Panc1 (cell line): Measurements from ENCODE around the gene SCUBE2. TPM values are rescaled to one million over a fixed set of nuclear protein-coding genes. Genes with fewer than 3 reads are reported as not detected.

Experiments
- ATAC-seq: fragments of 200-7000 bp; cut with Tn5 transposase; 2 replicates; pipeline ENCODE4 v1.9.1; 2020; ENCODE audit warnings: mild to moderate bottlenecking, moderate library complexity
- BruUV-seq: library from RNA; stranded (reverse); fragments of 400-500 nt; replicated peaks from 2 replicates; lab custom pipeline; 2021; lab: Mats Ljungman, UMichigan
- CTCF ChIA-PET: fragments of 300-600 bp; sonication (Branson Sonifier 250); formaldehyde crosslinking; loops from one replicate; lab custom pipeline; 2022; ENCODE audit warnings: antibody characterized with exemption; lab: Charles Lee
- POLR2A ChIA-PET: fragments of 300-600 bp; sonication (Branson Sonifier 250); formaldehyde crosslinking; loops from one replicate; lab custom pipeline; 2022; ENCODE audit warnings: antibody characterized with exemption; lab: Charles Lee
- DNase-seq: peaks from one replicate; pipeline ENCODE4 v3.0.0-alpha.2; 2010; ENCODE audit warnings: low read depth, low spot score
- H3K27ac ChIP-seq: 2 replicates; pipeline ENCODE4 v1.5.1; 2011; ENCODE audit warnings: mild to moderate bottlenecking, low read length, inconsistent platforms
- H3K27me3 ChIP-seq: fragments of 200-500 bp; sonication (Bioruptor generic); 2 replicates; pipeline ENCODE4 v1.6.0; 2014; ENCODE audit warnings: low read length, inconsistent platforms; ENCODE audit not compliant: control insufficient read depth, insufficient read depth
- H3K36me3 ChIP-seq: fragments of 200-500 bp; sonication (Bioruptor generic); 2 replicates; pipeline ENCODE4 v1.5.1; 2014; ENCODE audit warnings: inconsistent platforms, mild to moderate bottlenecking, low read length, moderate library complexity; ENCODE audit not compliant: control insufficient read depth, insufficient read depth
- H3K4me1 ChIP-seq: 2 replicates; pipeline ENCODE4 v1.5.1; 2011; ENCODE audit warnings: inconsistent platforms, mild to moderate bottlenecking, low read length, moderate library complexity; ENCODE audit not compliant: control insufficient read depth, insufficient read depth
- H3K4me3 ChIP-seq, 2 experiments: 2 replicates each; pipeline ENCODE4 v1.5.1; 2011 to 2012; ENCODE audit warnings: low read depth in 2 of 2, low read length in 2 of 2, mild to moderate bottlenecking in 2 of 2, inconsistent platforms in 1 of 2, moderate library complexity in 1 of 2
- H3K9me3 ChIP-seq: fragments of 200-500 bp; sonication (Bioruptor generic); 2 replicates; pipeline ENCODE4 v1.5.1; 2014; ENCODE audit warnings: low read depth, mild to moderate bottlenecking, inconsistent platforms, low read length, moderate library complexity; ENCODE audit not compliant: control insufficient read depth, insufficient read depth
- POLR2AphosphoS5 ChIP-seq: IDR thresholded peaks from 2 replicates; pipeline ENCODE4 v1.6.1; 2012; ENCODE audit warnings: mild to moderate bottlenecking, low read depth, low read length, moderate library complexity
- SIN3A ChIP-seq: IDR thresholded peaks from 2 replicates; pipeline ENCODE4 v1.6.1; 2012; ENCODE audit warnings: low read depth, mild to moderate bottlenecking, low read length, moderate library complexity, borderline replicate concordance; ENCODE audit not compliant: insufficient read depth
- TCF7L2 ChIP-seq: IDR thresholded peaks from 2 replicates; pipeline ENCODE4 v1.6.1; 2011; ENCODE audit warnings: mild to moderate bottlenecking, low read depth, low read length, inconsistent platforms
- in situ Hi-C: cut with HindIII; loops from 2 replicates; pipeline ENCODE4 v1.10.0; 2016; ENCODE audit warnings: low sequenced_read_pairs, low pct_unique_long_range_greater_than_20kb
- intact Hi-C: fragments of 100-400 bp; cut with micrococcal nuclease; formaldehyde crosslinking; loops from one replicate; pipeline ENCODE4 v1.10.0; 2022; ENCODE audit not compliant: unreplicated experiment
- total RNA-seq: library from RNA; stranded (reverse); gene quantifications from one replicate; pipeline ENCODE4 v1.2.1, GENCODE V29; 2021; ENCODE audit not compliant: unreplicated experiment
- TF ChIP-seq, protein P1 (sequence below), 2 experiments: IDR thresholded peaks; 2 replicates each; pipeline ENCODE4 v1.6.1; 2011 to 2012; ENCODE audit warnings: low read depth in 2 of 2, control low read depth in 1 of 2, low read length in 1 of 2, mild to moderate bottlenecking in 1 of 2, moderate library complexity in 1 of 2; ENCODE audit not compliant: insufficient read depth in 1 of 2
- TF ChIP-seq, protein P2 (sequence below): fragments of 450-650 bp; IDR thresholded peaks from 2 replicates; pipeline ENCODE4 v1.5.1; 2017; ENCODE audit warnings: mild to moderate bottlenecking

The SCUBE2 gene
- total RNA-seq, 1 experiment from 2014 or later = 2.8 TPM

DNA sequence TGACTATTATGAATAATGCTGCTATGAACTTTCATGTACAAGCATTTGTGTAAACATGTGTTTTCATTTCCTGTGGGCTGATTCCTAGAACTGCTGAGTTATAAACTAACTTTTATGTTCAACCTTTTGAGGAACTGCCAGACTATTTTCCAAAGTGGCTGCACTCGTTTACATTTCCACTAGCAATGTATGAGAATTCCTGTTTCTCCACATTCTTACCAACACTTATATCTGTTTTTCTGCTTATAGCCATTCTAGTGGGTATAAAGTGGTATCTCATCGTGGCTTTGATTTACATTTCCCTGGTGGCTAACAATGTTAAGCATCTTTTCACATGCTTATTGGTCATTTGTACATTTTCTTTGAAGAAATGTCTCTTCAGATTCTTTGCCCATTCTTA is 35.2 kb upstream of the SCUBE2 start:
- intact Hi-C loops = no loop called here
- ATAC-seq (no peak), DNase-seq (no peak)
- H3K27ac ChIP-seq = no peak overlapping the region
- no peaks in the 10 kb centered on the region for H3K36me3 ChIP-seq
- in situ Hi-C loops = no loop called here
- ChIA-PET CTCF (no interaction called here), POLR2A (no interaction called here)
- TF ChIP-seq, protein P1, sequence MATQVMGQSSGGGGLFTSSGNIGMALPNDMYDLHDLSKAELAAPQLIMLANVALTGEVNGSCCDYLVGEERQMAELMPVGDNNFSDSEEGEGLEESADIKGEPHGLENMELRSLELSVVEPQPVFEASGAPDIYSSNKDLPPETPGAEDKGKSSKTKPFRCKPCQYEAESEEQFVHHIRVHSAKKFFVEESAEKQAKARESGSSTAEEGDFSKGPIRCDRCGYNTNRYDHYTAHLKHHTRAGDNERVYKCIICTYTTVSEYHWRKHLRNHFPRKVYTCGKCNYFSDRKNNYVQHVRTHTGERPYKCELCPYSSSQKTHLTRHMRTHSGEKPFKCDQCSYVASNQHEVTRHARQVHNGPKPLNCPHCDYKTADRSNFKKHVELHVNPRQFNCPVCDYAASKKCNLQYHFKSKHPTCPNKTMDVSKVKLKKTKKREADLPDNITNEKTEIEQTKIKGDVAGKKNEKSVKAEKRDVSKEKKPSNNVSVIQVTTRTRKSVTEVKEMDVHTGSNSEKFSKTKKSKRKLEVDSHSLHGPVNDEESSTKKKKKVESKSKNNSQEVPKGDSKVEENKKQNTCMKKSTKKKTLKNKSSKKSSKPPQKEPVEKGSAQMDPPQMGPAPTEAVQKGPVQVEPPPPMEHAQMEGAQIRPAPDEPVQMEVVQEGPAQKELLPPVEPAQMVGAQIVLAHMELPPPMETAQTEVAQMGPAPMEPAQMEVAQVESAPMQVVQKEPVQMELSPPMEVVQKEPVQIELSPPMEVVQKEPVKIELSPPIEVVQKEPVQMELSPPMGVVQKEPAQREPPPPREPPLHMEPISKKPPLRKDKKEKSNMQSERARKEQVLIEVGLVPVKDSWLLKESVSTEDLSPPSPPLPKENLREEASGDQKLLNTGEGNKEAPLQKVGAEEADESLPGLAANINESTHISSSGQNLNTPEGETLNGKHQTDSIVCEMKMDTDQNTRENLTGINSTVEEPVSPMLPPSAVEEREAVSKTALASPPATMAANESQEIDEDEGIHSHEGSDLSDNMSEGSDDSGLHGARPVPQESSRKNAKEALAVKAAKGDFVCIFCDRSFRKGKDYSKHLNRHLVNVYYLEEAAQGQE (IDR thresholded peaks at IDR 0.05; ENCODE audit: insufficient read depth in 1 of 2, low read depth in 2 of 2, low read length in 1 of 2) = no peak
- TF ChIP-seq POLR2AphosphoS5 = no peak
- TF ChIP-seq, protein P2, sequence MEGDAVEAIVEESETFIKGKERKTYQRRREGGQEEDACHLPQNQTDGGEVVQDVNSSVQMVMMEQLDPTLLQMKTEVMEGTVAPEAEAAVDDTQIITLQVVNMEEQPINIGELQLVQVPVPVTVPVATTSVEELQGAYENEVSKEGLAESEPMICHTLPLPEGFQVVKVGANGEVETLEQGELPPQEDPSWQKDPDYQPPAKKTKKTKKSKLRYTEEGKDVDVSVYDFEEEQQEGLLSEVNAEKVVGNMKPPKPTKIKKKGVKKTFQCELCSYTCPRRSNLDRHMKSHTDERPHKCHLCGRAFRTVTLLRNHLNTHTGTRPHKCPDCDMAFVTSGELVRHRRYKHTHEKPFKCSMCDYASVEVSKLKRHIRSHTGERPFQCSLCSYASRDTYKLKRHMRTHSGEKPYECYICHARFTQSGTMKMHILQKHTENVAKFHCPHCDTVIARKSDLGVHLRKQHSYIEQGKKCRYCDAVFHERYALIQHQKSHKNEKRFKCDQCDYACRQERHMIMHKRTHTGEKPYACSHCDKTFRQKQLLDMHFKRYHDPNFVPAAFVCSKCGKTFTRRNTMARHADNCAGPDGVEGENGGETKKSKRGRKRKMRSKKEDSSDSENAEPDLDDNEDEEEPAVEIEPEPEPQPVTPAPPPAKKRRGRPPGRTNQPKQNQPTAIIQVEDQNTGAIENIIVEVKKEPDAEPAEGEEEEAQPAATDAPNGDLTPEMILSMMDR = no peak
- TF ChIP-seq TCF7L2 = no peak
- TF ChIP-seq SIN3A = no peak
- no peaks in the 10 kb centered on the region for H3K27me3 ChIP-seq
- no TSS peak for BruUV-seq
- no peaks in the 10 kb centered on the region for H3K4me1 ChIP-seq
- H3K4me3 ChIP-seq = no peak overlapping the region
- no peaks in the 10 kb centered on the region for H3K9me3 ChIP-seq

DNA sequence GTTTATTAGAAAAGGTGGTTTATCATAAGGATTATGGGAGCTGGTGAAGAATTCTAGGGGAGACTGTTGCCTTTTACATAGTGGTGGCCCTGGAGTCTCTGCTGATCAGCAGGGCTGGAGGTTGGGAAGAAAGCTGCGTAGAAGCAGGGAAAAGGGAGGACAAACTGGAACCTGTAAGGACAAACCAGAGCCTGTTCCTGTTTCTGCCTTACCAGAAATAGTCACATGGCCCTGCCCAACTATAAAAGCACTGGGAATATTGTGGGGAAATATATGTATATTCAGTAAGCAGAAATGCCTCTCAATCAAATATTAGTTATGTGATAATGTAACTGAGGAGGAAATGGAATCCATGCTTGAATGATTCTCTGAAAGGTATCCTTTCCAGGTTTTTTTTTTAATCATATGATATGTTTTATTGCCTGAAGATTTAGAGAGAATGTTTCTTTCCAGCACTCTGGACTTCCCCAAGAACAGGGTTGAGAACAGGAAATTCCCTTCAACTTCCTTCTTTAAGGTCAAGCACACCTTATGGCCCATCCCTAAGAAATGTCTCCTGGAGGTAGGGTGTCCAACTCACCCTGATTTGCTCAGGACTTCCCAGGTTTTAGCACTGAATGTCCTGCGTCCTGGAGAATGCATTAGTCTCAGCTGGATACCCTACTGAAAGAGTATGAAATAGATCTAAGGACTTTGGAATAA is 33.9 kb upstream of the SCUBE2 start:
- ChIA-PET POLR2A (interaction anchor here (0.6 kb wide), 1 partner anchor 213 kb away, joined by 4 read pairs; no protein-coding TSS in a partner anchor), CTCF (no interaction called here)
- no peak for ATAC-seq
- intact Hi-C loops (no loop called here), in situ Hi-C loops (no loop called here)
- Histone ChIP-seq H3K4me1 (no peaks in the 10 kb centered on the region), H3K36me3 (no peaks in the 10 kb centered on the region), H3K27me3 (no peaks in the 10 kb centered on the region), H3K4me3 (no peak overlapping the region), H3K9me3 (no peaks in the 10 kb centered on the region), H3K27ac (no peak overlapping the region)
- TF ChIP-seq SIN3A = no peak
- TF ChIP-seq, protein P1 (IDR thresholded peaks at IDR 0.05; ENCODE audit: insufficient read depth in 1 of 2, low read depth in 2 of 2, low read length in 1 of 2) = no peak
- TF ChIP-seq, protein P2 = no peak
- DNase-seq = no peak
- no TSS peak for BruUV-seq
